ENCODE measurements around the gene KIDINS220. TPM values are rescaled to one million over a fixed set of nuclear protein-coding genes. Genes with fewer than 3 reads are reported as not detected.

Gene KIDINS220
- total RNA-seq, 1 donor from 2014 or later = 47.8 TPM

DNA sequence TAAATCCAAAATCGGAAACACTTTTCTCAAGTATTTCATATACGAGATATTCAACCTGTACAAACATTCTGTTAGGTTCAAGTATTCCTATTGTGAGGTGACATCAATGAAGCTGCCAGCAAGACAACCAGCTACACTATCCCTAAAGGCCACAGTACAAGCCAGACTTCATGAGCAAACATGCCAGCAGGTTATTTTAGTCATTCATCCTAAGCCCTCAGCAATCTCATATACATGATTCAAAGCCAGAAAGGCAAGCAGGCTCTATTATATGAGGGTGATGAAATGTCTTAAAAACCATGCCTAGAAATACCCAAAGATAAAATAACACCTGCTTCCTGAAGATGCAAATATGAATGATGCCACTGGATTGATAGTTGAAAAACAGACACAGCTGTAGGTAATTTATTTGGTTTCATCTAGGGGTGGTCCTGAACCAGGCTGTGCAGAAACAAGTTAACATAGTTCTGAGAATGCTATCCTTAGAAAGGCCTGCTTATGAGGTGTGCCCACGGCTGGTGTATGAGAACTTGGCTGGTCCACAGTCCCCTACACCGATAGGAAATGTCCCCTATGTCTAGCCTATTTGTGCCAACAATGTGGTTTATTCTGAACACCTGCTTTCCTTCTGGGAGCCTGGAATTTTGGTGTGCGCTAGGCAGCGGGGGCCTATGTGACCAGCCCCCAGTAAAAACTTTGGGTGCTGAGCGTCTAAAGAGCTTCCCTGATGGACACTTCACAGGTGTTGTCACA, 48.2 kb upstream of the KIDINS220 start:
- Histone ChIP-seq H3K4me3 (ENCODE audit: insufficient read depth, low read depth, low read length) (no peak overlapping the region), H3K27ac (ENCODE audit: low read depth, low read length) (no peak overlapping the region), H2AFZ (ENCODE audit: low read depth, low read length) (no peak overlapping the region), H4K20me1 (ENCODE audit: insufficient read depth, low read length) (no peaks in the 10 kb centered on the region), H3K36me3 (ENCODE audit: insufficient read depth, low read length) (peaks cover 5% of the 10 kb centered on the region), H3K4me2 (ENCODE audit: low read length) (no peak overlapping the region), H3K27me3 (ENCODE audit: insufficient read depth, low read length) (no peaks in the 10 kb centered on the region), H3K79me2 (ENCODE audit: insufficient read depth, low read length) (no peaks in the 10 kb centered on the region), H3K9ac (ENCODE audit: low read length) (no peak overlapping the region), H3K9me3 (ENCODE audit: insufficient read depth, low read depth, low read length) (no peaks in the 10 kb centered on the region), H3K4me1 (ENCODE audit: insufficient read depth, low read length) (no peaks in the 10 kb centered on the region)
- TF ChIP-seq EZH2 (IDR thresholded peaks at IDR 0.05; ENCODE audit: insufficient read depth, low read length) = no peak
- TF ChIP-seq, protein P1, sequence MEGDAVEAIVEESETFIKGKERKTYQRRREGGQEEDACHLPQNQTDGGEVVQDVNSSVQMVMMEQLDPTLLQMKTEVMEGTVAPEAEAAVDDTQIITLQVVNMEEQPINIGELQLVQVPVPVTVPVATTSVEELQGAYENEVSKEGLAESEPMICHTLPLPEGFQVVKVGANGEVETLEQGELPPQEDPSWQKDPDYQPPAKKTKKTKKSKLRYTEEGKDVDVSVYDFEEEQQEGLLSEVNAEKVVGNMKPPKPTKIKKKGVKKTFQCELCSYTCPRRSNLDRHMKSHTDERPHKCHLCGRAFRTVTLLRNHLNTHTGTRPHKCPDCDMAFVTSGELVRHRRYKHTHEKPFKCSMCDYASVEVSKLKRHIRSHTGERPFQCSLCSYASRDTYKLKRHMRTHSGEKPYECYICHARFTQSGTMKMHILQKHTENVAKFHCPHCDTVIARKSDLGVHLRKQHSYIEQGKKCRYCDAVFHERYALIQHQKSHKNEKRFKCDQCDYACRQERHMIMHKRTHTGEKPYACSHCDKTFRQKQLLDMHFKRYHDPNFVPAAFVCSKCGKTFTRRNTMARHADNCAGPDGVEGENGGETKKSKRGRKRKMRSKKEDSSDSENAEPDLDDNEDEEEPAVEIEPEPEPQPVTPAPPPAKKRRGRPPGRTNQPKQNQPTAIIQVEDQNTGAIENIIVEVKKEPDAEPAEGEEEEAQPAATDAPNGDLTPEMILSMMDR (IDR thresholded peaks at IDR 0.05; ENCODE audit: insufficient read depth, low read depth, low read length) = no peak
- no peak overlapping the region for H3K4me3 Mint-ChIP-seq (ENCODE audit: unreplicated experiment)
- no peak for FAIRE-seq
- peaks cover 5% of the 10 kb centered on the region for H3K36me3 Mint-ChIP-seq (ENCODE audit: low read depth, unreplicated experiment)
- peaks cover 12% of the 10 kb centered on the region for H3K4me1 Mint-ChIP-seq (ENCODE audit: low read depth, unreplicated experiment)
- DNase-seq (ENCODE audit: low read depth) = no peak
- no peaks in the 10 kb centered on the region for H3K27me3 Mint-ChIP-seq (ENCODE audit: low read depth, unreplicated experiment)
- H3K9me3 Mint-ChIP-seq (ENCODE audit: unreplicated experiment) = no peaks in the 10 kb centered on the region
- H3K27ac Mint-ChIP-seq (ENCODE audit: unreplicated experiment) = no peak overlapping the region

DNA sequence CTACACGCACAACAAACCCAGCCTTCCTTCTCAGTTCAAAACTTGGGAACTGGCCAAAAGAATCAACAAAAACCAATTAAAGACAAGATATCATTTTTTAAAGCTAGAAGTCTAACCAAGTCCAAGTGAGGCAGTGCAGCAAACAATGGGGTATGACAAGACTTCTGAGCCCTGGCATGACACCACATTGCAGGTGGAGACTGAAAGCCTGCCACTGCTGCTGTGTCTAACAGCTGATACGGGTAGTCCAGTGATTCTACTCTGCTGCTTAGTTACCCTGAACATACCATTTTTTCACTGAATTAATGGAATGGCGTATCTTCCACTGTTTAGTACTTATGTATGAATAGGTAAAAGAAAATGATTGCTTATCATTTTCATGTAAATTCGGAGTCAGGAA, 47.4 kb upstream of the KIDINS220 start:
- Mint-ChIP-seq H3K4me1 (ENCODE audit: low read depth, unreplicated experiment) (peaks cover 6% of the 10 kb centered on the region), H3K27ac (ENCODE audit: unreplicated experiment) (no peak overlapping the region), H3K4me3 (ENCODE audit: unreplicated experiment) (no peak overlapping the region), H3K9me3 (ENCODE audit: unreplicated experiment) (no peaks in the 10 kb centered on the region), H3K36me3 (ENCODE audit: low read depth, unreplicated experiment) (peaks cover 11% of the 10 kb centered on the region), H3K27me3 (ENCODE audit: low read depth, unreplicated experiment) (no peaks in the 10 kb centered on the region)
- DNase-seq (ENCODE audit: low read depth) = no peak
- FAIRE-seq = no peak
- Histone ChIP-seq H3K79me2 (ENCODE audit: insufficient read depth, low read length) (no peaks in the 10 kb centered on the region), H3K4me3 (ENCODE audit: insufficient read depth, low read depth, low read length) (no peak overlapping the region), H3K4me2 (ENCODE audit: low read length) (no peak overlapping the region), H3K27ac (ENCODE audit: low read depth, low read length) (no peak overlapping the region), H3K9ac (ENCODE audit: low read length) (no peak overlapping the region), H3K9me3 (ENCODE audit: insufficient read depth, low read depth, low read length) (no peaks in the 10 kb centered on the region), H2AFZ (ENCODE audit: low read depth, low read length) (no peak overlapping the region), H3K4me1 (ENCODE audit: insufficient read depth, low read length) (no peaks in the 10 kb centered on the region), H4K20me1 (ENCODE audit: insufficient read depth, low read length) (no peaks in the 10 kb centered on the region), H3K36me3 (ENCODE audit: insufficient read depth, low read length) (peaks cover 5% of the 10 kb centered on the region), H3K27me3 (ENCODE audit: insufficient read depth, low read length) (no peaks in the 10 kb centered on the region)
- no peak for TF ChIP-seq EZH2 (IDR thresholded peaks at IDR 0.05; ENCODE audit: insufficient read depth, low read length)
- TF ChIP-seq, protein P1 (IDR thresholded peaks at IDR 0.05; ENCODE audit: insufficient read depth, low read depth, low read length) = no peak

DNA sequence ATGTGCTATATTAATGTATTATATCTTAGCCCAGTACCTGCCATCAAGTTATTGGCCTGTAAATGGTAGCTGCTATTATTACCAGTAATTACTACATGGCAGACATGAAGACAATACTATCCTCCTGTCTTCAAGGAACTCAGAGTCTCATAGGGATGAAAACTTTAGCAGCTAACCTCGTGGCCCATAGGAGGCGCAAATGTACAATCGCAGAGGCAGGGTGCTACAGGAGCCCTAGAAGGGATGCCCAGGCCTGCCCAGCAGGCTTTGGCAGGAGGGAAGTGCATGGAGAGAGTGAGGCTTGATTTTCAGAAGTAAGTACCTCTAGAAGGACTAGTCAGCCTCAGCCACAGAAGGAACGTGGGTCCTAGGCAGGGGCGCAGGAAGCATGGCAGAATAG, 44.7 kb upstream of the KIDINS220 start:
- no peak for DNase-seq (ENCODE audit: low read depth)
- Histone ChIP-seq H3K4me1 (ENCODE audit: insufficient read depth, low read length) (no peaks in the 10 kb centered on the region), H3K36me3 (ENCODE audit: insufficient read depth, low read length) (peaks cover 5% of the 10 kb centered on the region), H3K27me3 (ENCODE audit: insufficient read depth, low read length) (no peaks in the 10 kb centered on the region), H3K9me3 (ENCODE audit: insufficient read depth, low read depth, low read length) (no peaks in the 10 kb centered on the region), H3K27ac (ENCODE audit: low read depth, low read length) (no peak overlapping the region), H4K20me1 (ENCODE audit: insufficient read depth, low read length) (no peaks in the 10 kb centered on the region), H3K9ac (ENCODE audit: low read length) (no peak overlapping the region), H3K79me2 (ENCODE audit: insufficient read depth, low read length) (no peaks in the 10 kb centered on the region), H3K4me2 (ENCODE audit: low read length) (no peak overlapping the region), H2AFZ (ENCODE audit: low read depth, low read length) (no peak overlapping the region), H3K4me3 (ENCODE audit: insufficient read depth, low read depth, low read length) (no peak overlapping the region)
- H3K4me1 Mint-ChIP-seq (ENCODE audit: low read depth, unreplicated experiment) = peaks cover 4% of the 10 kb centered on the region
- peaks cover 13% of the 10 kb centered on the region for H3K36me3 Mint-ChIP-seq (ENCODE audit: low read depth, unreplicated experiment)
- H3K4me3 Mint-ChIP-seq (ENCODE audit: unreplicated experiment) = no peak overlapping the region
- no peaks in the 10 kb centered on the region for H3K9me3 Mint-ChIP-seq (ENCODE audit: unreplicated experiment)
- H3K27ac Mint-ChIP-seq (ENCODE audit: unreplicated experiment) = no peak overlapping the region
- TF ChIP-seq EZH2 (IDR thresholded peaks at IDR 0.05; ENCODE audit: insufficient read depth, low read length) = no peak
- TF ChIP-seq, protein P1 (IDR thresholded peaks at IDR 0.05; ENCODE audit: insufficient read depth, low read depth, low read length) = peak; percentile 9
- H3K27me3 Mint-ChIP-seq (ENCODE audit: low read depth, unreplicated experiment) = no peaks in the 10 kb centered on the region
- no peak for FAIRE-seq
